ENCODE results near the gene DDX60. TPM values are rescaled to one million over a fixed set of nuclear protein-coding genes. Genes with fewer than 3 reads are reported as not detected.

The DDX60 gene
- total RNA-seq, 2 experiments from 2014 or later = not detected

DNA sequence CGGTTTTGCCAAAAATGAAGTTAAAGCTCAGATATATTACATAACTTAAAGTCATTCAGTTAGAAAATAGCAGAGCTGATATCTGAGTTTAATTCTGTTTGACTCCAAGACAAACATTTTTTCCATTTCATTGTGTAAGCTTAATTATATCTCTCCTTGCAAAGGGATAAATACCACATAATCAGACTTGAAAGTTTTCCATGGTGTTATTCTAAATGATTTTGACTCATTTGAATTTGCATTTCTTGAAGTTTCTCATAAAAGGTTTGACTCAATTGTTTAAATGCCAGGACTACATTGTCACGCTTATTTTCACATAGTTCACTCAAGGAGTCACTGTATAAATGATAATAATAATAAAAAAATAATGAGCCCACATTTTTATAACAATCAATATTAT, 39.4 kb upstream of the DDX60 start:
- BruUV-seq (replicated peaks) = no TSS peak

GRCh38 chr4:168353746-168354145, 35.2 kb upstream of the DDX60 start:
- Histone ChIP-seq H3K79me2 (ENCODE audit: insufficient read depth, low read depth, low read length) (no peaks in the 10 kb centered on the region), H3K36me3 (ENCODE audit: insufficient read depth, low read length) (no peaks in the 10 kb centered on the region), H3K4me2 (ENCODE audit: low read length) (no peak overlapping the region), H2AFZ (ENCODE audit: low read length) (no peak overlapping the region), H3K4me1 (ENCODE audit: insufficient read depth, low read length, poor library complexity, severe bottlenecking) (no peaks in the 10 kb centered on the region), H4K20me1 (ENCODE audit: insufficient read depth, low read length) (no peaks in the 10 kb centered on the region), H3K9me2 (ENCODE audit: insufficient read depth, low read length) (no peaks in the 10 kb centered on the region; the same call in 1 of the 2 replicates), H3K4me3 (ENCODE audit: low read depth, low read length, poor library complexity, severe bottlenecking) (no peak overlapping the region), H3K9me3 (ENCODE audit: low read length) (no peaks in the 10 kb centered on the region), H3K27ac (ENCODE audit: low read depth, low read length, poor library complexity, severe bottlenecking) (no peak overlapping the region)
- intact Hi-C loops (cut with micrococcal nuclease; ENCODE audit: unreplicated experiment) = no loop called here
- DNase-seq (ENCODE audit: low spot score) = no peak
- ChIA-PET CTCF (ENCODE audit: unreplicated experiment) (no interaction called here), POLR2A (no interaction called here)
- BruUV-seq (replicated peaks) = no TSS peak
- TF ChIP-seq, protein P1, sequence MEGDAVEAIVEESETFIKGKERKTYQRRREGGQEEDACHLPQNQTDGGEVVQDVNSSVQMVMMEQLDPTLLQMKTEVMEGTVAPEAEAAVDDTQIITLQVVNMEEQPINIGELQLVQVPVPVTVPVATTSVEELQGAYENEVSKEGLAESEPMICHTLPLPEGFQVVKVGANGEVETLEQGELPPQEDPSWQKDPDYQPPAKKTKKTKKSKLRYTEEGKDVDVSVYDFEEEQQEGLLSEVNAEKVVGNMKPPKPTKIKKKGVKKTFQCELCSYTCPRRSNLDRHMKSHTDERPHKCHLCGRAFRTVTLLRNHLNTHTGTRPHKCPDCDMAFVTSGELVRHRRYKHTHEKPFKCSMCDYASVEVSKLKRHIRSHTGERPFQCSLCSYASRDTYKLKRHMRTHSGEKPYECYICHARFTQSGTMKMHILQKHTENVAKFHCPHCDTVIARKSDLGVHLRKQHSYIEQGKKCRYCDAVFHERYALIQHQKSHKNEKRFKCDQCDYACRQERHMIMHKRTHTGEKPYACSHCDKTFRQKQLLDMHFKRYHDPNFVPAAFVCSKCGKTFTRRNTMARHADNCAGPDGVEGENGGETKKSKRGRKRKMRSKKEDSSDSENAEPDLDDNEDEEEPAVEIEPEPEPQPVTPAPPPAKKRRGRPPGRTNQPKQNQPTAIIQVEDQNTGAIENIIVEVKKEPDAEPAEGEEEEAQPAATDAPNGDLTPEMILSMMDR (conservative IDR thresholded peaks at IDR 0.05; ENCODE audit: low read length) = no peak
- no peak for TF ChIP-seq EZH2phosphoT487 (IDR thresholded peaks at IDR 0.05; ENCODE audit: borderline replicate concordance, low read depth, low read length)

More for the DNA sequence above, 39.4 kb upstream of the DDX60 start:
- Histone ChIP-seq H3K79me2 (ENCODE audit: insufficient read depth, low read depth, low read length) (no peaks in the 10 kb centered on the region), H3K27ac (ENCODE audit: low read depth, low read length, poor library complexity, severe bottlenecking) (no peak overlapping the region), H3K9me2 (ENCODE audit: insufficient read depth, low read length) (no peaks in the 10 kb centered on the region; the same call in 1 of the 2 replicates), H4K20me1 (ENCODE audit: insufficient read depth, low read length) (no peaks in the 10 kb centered on the region), H3K4me2 (ENCODE audit: low read length) (no peak overlapping the region), H3K4me3 (ENCODE audit: low read depth, low read length, poor library complexity, severe bottlenecking) (no peak overlapping the region), H2AFZ (ENCODE audit: low read length) (no peak overlapping the region), H3K4me1 (ENCODE audit: insufficient read depth, low read length, poor library complexity, severe bottlenecking) (no peaks in the 10 kb centered on the region), H3K9me3 (ENCODE audit: low read length) (no peaks in the 10 kb centered on the region), H3K36me3 (ENCODE audit: insufficient read depth, low read length) (no peaks in the 10 kb centered on the region)
- CTCF ChIA-PET (ENCODE audit: unreplicated experiment) = no interaction called here
- intact Hi-C loops (cut with micrococcal nuclease; ENCODE audit: unreplicated experiment) = no loop called here
- DNase-seq (ENCODE audit: low spot score) = no peak
- POLR2A ChIA-PET = no interaction called here
- no peak for TF ChIP-seq EZH2phosphoT487 (IDR thresholded peaks at IDR 0.05; ENCODE audit: borderline replicate concordance, low read depth, low read length)
- TF ChIP-seq, protein P1 (conservative IDR thresholded peaks at IDR 0.05; ENCODE audit: low read length) = no peak

DNA sequence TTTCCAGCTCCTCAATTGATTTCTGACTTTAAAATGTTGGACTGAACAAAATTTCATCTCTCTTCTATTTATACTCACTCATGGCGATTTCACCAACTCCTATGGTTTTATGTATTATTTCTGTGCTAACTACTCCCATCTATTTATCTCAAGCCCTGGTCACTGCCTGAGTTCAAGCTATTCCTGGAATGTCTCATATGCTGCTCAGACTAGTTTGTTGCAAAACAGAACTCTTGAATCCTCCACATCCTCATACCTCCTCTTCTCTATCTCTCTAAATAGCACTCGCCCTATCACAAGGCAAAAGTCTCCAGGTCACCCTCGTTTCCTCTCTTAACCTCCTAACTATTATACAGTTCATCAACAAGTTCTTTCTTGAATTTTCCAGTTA, 19.0 kb upstream of the DDX60 start:
- H3K4me2 ChIP-seq (ENCODE audit: low read length) = no peak overlapping the region
- intact Hi-C loops (cut with micrococcal nuclease; ENCODE audit: unreplicated experiment) = no loop called here
- BruUV-seq (replicated peaks) = no TSS peak
- no peak for TF ChIP-seq EZH2phosphoT487 (IDR thresholded peaks at IDR 0.05; ENCODE audit: borderline replicate concordance, low read depth, low read length)
- TF ChIP-seq, protein P1 (conservative IDR thresholded peaks at IDR 0.05; ENCODE audit: low read length) = no peak
- H3K9me2 ChIP-seq (ENCODE audit: insufficient read depth, low read length) = no peaks in the 10 kb centered on the region
- no peak overlapping the region for H3K4me3 ChIP-seq (ENCODE audit: low read depth, low read length, poor library complexity, severe bottlenecking)
- no peaks in the 10 kb centered on the region for H4K20me1 ChIP-seq (ENCODE audit: insufficient read depth, low read length)
- H3K27ac ChIP-seq (ENCODE audit: low read depth, low read length, poor library complexity, severe bottlenecking) = no peak overlapping the region
- H3K4me1 ChIP-seq (ENCODE audit: insufficient read depth, low read length, poor library complexity, severe bottlenecking) = no peaks in the 10 kb centered on the region
- no peaks in the 10 kb centered on the region for H3K36me3 ChIP-seq (ENCODE audit: insufficient read depth, low read length)
- H3K79me2 ChIP-seq (ENCODE audit: insufficient read depth, low read depth, low read length) = no peaks in the 10 kb centered on the region
- H2AFZ ChIP-seq (ENCODE audit: low read length) = no peak overlapping the region
- DNase-seq (ENCODE audit: low spot score) = no peak
- ChIA-PET POLR2A (no interaction called here), CTCF (ENCODE audit: unreplicated experiment) (no interaction called here)
- H3K9me3 ChIP-seq (ENCODE audit: low read length) = no peaks in the 10 kb centered on the region
